ENCODE data around the gene CACNA2D3. TPM values are rescaled to one million over a fixed set of nuclear protein-coding genes. Genes with fewer than 3 reads are reported as not detected.

Gene CACNA2D3
- polyA plus RNA-seq, 12 donors: 1.3 to 4.9 (median 3.1) TPM; not detected in 2

DNA sequence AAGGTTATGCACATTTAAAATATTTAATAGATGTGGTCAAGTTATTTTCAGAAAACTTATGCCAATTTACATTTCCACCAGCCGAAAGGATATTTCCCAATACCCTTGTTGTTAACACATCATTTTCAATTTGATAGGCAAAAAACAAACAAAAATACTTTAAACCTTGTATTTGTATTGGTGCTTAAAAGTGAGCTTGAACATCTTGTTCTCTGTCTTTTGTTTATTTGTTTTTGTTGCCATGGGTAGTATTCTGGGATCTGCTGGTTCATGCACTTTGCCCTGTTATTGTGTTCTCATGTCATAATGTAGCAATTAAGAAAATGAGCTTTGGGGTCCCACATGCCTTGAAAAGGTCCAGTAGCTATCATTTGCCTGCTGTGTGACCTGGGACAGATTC, 614.1 kb downstream of the CACNA2D3 start:
- no peak for DNase-seq

DNA sequence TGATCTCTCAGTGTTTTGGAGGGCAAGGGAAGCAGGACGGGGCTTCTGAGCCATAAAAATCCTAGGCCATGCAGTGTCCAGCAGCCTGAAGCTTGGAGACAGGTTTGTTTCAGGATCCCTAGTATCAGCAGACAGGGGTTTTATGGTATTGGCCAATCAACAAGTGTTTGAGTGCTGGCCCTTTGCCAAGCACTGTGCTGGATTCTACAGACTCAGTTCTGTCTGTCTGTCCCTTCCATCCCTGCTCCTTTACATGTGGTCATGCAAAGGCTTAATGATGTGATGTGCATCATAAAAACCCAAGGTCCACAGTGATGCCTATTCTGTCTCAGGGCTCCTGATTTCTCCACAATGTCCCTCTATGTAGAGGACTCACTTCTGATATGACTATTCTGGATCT, 621.4 kb downstream of the CACNA2D3 start:
- DNase-seq: no peak

DNA sequence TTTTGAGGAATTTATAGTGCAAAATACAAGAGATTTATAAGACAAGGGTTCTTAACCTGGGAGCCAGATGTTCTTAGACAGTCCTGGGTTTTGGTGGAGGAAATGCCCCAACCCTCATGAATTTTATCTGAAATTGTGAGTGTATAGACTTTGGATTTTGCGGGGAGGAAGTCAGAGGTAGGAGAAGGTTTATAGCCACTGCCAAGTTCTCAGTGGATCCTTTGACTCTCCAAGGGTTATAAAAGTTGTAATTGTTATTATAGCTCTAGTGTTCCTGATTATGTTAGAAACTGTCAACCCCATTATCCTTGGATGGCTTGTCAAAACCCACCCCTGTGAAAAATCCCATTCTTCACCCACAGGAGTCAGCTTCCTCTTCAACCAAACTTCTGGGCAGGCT, 621.9 kb downstream of the CACNA2D3 start:
- no peak for DNase-seq

DNA sequence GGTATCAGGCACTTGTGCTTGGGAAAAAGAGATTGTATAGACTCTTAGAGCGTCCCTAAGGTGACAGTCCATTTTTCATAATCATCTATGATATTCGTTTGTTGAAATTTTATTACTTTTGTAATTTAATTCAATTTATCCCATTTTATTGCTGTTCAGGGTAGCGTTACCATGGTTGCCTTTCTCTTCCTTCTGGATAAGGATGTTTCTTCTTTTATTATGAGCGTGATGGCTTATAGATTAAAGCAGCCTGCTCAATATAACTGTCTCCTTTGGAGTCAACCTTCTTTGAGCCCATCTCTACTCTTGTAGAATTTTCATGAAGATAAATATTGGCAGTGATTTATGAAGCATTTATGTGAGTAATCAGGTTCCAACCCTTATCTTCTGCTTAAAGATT, 623.5 kb downstream of the CACNA2D3 start:
- no peak for DNase-seq

DNA sequence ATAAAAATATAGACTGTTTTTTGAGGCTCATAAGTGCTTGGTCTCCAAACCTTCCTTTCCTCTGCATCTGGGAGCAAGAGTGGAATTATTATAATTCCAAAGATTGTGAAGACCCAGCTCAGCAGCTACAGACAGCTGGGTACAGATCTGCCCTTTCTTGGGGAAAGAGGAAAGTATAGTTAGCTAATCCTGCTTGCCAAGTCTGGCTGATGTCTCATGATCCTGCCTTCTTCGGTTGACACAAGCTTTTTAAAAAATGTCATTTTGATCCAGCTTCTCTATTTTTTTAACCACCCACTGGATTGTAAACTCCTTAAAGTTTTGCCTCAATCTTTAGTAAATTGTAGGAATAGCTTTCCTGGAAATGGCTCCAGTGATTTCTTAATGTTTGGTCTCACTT, 624.4 kb downstream of the CACNA2D3 start:
- DNase-seq: no peak

DNA sequence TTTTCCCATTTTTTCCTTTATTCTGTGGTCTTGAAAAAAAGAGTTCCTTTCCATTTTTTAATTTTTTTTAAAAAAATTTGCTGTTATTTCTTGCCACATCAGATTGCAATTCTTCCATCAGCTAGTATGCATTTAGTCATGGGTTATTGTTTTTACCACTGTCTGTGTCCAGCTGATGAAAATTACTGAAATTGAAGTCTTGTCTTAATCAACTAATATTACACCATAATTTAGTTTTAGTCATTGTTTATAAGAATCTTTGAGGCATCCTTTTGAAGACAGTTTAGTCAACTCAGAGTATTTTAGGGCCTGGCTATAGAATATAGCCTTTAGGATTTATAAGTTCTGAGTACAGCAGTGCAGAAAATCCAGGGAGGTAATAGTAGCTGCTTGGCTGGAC, 633.4 kb downstream of the CACNA2D3 start:
- DNase-seq: no peak

DNA sequence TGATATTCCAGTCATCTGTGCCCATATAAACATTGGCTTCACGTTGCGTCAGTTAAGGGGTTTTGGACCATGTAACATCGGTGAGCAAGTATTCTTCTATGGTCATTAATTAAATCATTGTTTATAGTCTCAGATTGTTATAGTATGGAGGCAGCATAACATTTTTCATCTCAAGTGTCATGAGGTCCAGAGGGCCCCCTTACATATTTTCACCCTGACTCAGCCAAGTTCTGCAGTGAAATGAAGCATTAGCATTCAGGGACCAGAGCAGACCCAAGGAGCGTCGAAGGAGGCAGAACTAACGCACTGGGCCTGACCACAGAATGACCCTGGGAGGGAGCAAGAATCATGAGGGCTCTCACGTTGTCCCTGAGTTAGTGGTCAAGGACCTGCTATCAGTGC, 634.0 kb downstream of the CACNA2D3 start:
- no peak for DNase-seq

DNA sequence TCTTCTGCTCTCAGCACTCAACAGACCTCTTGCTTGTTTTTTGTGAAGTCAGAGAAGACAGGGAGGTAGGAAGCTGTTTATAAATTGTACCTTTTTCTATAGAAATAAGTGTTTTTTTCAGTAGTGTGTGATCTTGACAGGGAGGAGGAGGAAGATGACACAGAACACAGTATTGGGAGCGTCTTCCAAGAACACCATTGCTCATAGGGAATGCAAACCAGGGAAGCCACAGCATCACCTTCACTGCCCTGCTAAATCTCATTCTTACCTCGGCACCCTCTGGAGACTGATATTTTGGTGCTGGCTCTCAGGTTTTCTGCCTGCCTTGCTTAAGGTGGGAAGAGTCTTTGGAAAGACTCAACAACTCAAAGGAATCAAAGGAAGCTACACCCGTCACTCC, 636.1 kb downstream of the CACNA2D3 start:
- DNase-seq: no peak

DNA sequence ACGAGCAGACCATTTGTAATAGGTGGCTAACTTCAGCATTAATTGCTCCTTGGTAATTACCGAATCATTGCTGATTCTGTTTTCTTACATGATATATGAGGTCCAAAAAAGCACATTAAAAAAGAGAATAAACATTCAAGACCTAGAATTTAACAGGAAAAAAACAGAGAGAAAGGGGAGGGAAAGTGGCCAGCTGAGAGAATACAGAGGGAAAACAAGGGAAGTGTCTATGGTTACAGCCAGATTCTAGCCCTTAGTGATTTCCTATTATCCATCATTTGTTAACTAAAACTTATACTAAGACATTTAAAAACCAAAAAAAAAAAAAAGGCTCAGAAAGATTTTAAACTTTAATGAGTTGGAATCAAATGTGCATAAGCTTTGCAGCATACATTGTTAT, 636.8 kb downstream of the CACNA2D3 start:
- DNase-seq: peak; percentile 41

DNA sequence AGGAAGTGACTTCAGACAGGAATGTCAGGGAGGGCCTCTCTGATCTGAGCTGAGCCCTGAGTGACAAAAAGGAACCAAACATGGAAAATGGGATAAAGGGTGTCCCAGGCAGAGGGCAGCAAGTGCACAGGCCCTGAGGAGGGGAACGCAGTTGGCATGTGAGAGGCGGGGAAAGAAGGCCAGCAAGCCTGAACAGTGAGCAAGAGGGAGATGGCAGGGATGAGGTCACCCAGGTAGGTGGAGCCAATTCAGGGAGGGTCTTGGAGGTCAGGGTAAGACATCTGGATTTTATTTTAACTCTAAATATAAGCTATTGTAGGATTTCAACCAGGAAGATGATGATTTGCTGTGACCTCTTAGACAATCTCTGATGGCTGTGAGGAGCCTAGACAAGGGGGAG, 637.8 kb downstream of the CACNA2D3 start:
- no peak for DNase-seq

DNA sequence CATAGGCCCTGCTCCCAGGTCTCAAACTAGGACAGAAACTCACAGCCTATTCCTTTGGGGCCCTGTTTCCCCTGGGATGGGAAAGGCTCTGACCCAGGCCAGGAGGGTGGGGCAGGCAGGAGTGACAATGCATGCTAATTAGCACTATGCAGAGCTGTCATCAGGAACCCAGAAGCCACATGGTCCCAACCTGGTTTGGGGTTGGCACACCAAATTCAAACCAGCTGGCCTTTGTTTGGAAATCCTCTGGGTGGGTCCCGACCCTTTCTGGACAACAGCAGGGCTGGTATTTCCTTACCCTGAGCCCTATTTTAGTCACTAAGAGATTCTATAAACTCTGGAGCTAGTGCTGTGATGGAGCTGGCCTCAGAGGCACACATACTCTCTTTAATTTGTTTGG, 639.3 kb downstream of the CACNA2D3 start:
- DNase-seq: no peak

DNA sequence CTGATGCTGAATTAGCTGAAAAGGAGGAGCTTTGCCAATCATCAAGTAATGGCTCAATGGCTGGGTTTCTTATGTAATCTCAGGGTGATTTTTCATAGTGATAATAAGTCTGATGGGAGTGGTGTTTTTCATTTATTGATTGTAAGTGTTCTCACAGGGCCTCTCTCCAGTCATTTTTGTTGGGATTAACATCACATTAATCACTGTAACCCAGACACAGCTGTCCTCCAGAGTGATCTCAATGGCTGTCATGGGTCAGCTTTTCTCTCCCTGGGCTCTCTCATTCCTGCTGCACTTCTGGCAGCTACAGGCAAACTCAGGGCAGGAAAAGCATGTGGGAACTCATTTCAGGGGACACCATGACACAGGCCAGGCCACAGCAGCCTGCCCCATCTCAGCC, 642.6 kb downstream of the CACNA2D3 start:
- DNase-seq: no peak

DNA sequence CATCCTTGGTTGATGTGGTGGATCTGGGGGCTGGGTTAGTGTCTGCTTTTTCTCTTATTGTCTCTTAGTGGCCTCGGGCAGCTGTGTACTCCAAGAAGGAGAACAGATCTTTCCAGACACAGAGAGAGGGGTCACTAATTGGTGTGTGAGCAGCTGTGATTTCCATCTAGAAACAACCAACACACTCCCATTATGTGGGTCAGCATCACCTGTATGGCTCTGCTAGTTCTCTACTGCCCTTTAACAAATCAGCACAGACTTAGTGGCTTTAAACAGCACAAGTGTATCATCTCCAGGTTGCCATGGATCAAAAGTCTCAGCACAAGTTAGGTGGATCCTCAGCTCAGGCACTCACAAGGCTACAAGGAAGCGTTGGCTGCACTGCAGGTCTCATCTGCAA, 648.7 kb downstream of the CACNA2D3 start:
- DNase-seq: no peak

DNA sequence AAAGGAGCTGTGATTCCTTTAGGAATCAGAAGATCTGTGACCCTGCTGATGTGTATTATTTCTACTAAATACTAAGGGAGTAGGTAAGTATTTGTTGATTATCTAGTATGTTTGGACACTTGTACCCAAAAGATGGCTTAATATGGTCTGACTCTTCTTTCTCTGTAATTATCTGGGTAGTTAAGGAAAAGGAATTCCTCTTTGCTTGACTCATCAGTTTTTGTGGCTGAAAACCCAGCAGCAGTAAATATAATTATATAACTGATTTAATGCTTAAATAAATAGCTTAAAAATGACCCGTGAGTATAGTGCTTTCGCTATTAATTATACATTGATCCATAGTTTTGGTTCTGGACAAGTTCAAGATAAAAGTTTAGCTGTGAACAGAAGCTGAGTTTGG, 649.7 kb downstream of the CACNA2D3 start:
- no peak for DNase-seq

DNA sequence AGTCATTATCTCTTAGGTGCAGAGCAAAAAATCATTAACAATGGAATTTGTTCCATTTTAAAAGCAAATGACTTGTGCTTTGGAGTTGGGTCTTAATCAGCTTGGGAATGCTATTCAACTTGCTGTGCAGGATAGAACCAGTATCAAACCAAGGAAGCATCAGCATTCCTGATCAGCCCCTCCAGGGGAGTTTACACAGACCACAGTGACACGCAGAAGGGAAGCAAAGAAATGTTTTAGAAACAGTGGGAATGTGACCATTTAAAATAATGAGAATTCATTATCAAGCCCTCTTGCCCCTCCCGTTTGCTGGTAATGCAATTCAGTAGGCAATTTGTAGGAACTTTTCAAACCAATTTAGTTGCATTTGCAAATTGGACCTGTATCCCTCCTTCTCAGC, 650.4 kb downstream of the CACNA2D3 start:
- no peak for DNase-seq

DNA sequence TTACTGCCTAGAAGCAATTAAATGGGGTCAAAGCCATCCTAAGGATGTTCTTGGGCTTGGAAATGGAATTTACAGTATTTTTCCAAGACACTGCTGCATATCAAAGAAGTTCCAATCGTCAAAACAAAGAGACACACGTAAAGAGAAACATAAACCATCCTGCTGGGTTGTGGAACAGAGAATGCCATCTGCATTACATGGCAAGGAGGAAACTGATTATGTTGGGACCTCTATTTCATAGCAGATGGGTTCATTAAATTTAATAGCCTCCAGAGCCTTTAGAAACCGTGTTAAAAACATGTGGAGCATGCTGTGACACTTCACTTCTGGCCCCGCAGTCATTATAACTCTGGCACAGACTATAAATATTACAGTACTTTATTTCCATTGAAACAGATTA, 650.9 kb downstream of the CACNA2D3 start:
- no peak for DNase-seq

DNA sequence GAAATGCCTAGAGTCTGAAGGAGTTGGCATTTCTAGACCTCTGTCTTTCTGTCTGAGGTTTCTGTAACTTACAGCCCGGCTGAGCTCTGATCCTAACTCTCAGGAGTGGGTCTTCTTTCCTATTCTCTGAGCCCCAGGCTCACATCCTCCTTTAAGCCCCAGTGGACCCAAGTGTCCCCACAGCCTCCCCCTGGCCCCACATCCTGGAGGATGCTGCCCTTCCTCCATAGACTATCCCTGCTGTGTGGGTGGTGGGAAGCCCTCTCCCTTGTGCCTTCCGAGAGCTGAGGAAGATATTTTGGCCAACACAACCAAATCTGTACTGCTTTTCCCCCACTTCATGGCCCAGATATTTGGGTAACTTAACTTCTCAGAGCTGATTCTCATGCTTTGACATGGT, 654.2 kb downstream of the CACNA2D3 start:
- no peak for DNase-seq

DNA sequence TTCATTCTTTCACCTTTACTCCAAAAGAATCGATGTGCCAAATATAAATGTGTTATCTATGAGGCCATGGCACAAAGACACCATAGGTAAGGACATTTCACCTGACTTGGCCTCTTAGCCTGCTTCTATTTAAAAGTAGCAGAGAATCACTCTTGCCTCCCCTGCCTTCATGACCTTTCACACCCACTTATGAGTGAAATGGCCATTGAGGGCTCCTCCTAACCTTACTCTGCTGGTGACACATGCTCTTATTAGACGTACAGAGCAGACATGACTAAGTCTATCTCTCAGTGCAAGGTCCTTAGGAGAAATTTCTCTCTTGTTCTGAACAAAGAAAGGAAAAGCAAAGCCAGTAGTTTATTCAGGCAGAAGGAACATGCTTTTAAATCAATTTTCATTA, 654.8 kb downstream of the CACNA2D3 start:
- DNase-seq: no peak

DNA sequence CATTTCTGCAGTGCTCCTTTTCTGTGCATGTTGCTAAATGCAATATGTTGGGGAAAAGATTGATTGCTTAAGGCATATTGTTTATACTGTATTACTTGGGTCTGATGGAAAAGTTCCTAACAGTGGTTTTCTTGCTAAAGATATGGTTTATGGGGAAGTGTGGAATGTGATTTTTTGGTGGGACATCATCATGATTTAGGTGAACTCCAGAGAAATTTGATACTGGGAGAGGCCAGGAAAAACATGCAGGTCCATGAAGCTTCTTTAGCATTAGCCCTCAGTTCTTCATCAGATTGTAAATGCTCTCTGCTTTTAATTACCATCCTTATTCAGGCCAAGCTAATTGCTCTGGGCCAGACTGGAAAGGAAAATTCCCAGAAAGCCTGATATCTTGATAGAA, 658.0 kb downstream of the CACNA2D3 start:
- DNase-seq: no peak

DNA sequence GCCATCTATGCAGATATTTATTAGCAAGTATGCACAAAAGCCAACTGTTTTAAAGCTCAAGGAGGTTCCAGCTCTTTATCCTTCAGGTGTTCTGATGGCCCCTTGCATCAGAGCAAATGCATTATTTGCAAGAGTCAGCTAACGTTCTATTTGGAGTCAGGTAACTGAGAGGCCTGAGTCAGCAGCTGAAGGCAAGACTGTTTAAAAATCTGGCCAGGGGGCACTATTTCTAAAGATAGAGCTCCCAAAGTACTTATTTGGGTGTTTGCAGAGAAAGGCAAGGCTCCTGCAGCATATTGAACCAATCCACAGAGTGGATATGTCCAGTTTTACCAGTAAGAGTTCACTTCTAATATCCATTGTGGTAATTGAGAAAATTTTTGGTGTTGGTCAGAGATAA, 659.4 kb downstream of the CACNA2D3 start:
- DNase-seq: no peak

DNA sequence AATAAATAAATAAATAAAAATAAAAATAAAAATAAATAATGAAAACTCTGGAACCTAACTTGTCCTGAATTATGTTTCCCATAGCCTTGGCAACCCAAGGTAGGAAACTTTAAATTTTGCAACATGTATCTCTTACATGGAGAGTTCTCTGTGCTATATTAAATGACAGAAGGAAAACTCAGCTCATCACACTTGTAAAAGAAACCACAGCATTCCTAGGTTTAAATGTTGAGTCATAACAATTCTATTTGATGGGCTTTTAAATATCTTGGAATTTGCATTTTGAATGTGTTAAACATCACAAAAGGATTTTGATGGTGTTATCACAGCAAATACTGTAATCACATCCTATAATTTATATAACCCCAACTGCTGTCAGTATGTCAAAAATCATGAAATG, 661.3 kb downstream of the CACNA2D3 start:
- DNase-seq: no peak

DNA sequence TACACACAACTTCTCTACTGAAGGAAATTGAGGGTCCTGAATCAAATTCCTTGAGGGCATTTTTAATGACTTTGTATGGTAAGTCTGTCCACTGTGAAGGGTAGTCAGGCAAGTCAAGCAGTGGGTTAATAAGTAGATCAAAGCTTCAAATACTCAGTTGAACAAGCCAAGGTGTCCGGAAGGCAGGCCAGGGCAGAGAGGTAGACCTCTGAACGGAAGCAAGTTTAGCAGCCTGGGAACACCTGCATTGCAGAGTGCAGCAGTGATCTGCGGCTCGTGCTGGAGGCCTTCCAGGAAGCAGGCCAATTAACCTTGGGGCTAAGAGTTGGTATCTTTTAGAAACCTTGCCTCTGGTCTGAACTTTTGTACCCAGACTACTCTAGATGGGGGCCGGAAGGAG, 661.7 kb downstream of the CACNA2D3 start:
- no peak for DNase-seq

DNA sequence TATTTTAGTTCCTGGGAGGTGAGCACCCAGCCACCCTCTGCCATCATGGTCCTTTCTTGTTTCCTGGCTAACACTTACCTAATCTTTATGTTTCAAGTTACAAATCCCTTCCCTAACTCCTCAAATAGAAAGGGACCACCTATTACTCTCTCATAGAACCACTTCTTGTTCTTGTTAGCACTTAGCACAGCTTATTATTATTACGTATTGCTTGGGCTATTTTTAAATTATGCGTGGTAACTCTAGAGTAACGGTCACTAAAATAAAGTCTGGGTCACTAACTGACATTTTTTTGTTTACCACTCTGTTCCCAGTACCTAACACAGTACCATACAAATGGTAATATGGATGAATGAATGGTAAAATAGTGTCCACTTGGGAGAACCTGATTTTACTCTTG, 663.6 kb downstream of the CACNA2D3 start:
- no peak for DNase-seq

DNA sequence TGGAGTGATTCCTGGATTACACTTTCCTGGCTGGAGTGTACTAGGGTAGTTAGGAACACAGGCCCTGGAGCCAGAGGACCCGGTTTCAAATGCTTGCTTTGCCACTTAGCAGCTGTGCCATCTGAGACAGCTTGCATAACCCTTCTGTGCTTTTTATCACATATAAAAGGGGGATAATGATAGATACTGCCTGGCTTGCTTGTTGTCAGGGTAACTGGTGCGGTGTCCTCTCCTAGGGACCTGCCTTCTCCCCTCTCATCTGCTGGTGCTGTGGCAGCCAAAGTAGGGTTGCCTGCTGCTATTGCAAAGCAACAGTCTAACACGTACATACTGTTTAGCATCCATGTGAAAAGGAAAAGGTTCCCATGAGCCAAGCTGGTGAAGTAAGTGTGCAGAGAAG, 667.7 kb downstream of the CACNA2D3 start:
- no peak for DNase-seq

DNA sequence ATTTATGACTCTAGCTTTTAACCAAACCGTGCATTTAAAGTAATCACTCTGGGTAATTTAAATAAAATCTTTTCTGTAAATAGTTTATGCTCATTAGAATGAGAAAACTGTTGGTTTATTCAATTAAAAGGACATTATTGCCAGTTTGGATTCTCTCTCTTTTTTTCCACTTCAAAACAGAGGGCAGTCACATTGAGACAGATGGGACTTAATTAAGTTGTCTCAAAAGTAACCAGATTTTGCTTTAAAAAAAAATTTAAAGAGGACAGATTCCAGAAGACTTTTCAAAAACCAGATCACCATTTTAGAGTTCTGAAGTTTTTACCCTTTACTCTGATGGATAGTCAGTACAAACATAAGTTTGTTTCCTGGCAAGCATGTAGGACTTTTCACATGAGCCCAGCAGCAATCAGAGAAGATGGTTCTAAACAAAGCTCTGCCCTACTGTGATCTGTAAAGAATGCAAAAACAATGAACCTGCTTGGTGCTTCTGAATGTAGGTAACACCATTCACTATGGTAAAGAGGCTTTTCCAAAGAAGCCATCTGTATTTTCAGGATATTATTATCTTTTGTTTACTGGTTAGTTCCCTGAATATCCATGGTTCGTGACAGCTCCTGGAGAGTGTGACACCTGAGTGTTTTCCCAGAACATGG, 669.3 kb downstream of the CACNA2D3 start:
- DNase-seq: no peak

All from muscle of arm (tissue), 12 donors.